ENCODE data around the gene SNAI3. TPM values are rescaled to one million over a fixed set of nuclear protein-coding genes. Genes with fewer than 3 reads are reported as not detected.
A peak's percentile ranks its signal among the peaks of the same experiment; 100 is the strongest.

The SNAI3 gene
- total RNA-seq, 1 experiment from 2014 or later, result 2.9 TPM

DNA sequence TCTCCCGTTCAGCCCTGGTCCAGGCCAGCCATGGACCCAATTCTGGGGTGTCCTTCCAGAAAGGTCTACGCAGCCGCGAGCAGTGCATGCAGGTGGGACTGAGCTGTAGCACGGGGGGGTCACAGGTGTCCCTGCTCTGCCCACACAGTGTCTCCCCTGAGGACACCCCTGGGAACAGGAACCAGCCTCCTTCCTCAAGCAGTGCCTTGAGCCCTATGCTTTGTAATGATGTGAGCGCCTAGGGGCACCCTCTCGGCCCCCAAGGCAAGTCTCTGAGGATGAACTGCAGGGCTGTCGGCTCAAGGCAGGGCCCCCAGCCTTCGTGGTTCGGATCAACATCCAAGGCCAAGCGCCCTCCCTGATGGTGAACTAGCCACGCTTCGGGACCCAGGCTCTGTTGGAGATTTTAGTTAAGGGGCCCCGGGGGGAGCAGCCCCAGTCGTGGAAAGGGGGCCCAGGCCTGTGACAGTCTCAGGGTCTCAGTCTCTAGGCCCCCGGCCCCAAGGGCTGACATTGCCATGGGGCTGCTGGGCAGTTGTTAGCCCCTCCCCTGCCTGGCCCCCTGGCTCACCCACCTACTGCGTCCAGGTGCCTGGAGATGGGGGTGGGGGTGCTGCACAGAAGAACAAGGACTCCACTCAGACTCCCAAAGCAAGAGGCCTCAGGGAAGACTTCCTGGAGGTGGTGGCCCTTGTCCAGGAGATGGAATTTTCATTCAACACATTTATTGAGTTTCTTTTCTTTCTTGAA lies 45.6 kb downstream of the SNAI3 start:
- no peak for DNase-seq

GRCh38 chr16:88640039-88640495 lies 46.2 kb downstream of the SNAI3 start:
- Histone ChIP-seq H3K36me3 (replicated peaks; ENCODE audit: control insufficient read depth, insufficient read depth, low read length) (no peaks in the 10 kb centered on the region), H3K27me3 (ENCODE audit: control insufficient read depth, insufficient read depth, low read length) (peaks cover 8% of the 10 kb centered on the region), H3K4me3 (ENCODE audit: insufficient read depth, low read depth, low read length) (no peak overlapping the region)
- DNase-seq, result no peak

More for the DNA sequence above, 45.6 kb downstream of the SNAI3 start:
- no peaks in the 10 kb centered on the region for H3K36me3 ChIP-seq (replicated peaks; ENCODE audit: control insufficient read depth, insufficient read depth, low read length)
- peaks cover 5% of the 10 kb centered on the region for H3K27me3 ChIP-seq (ENCODE audit: control insufficient read depth, insufficient read depth, low read length)
- H3K4me3 ChIP-seq (ENCODE audit: insufficient read depth, low read depth, low read length), result no peak overlapping the region

GRCh38 chr16:88639231-88640038 lies 46.9 kb downstream of the SNAI3 start:
- peak; percentile 97 for DNase-seq
- Histone ChIP-seq H3K4me3 (ENCODE audit: insufficient read depth, low read depth, low read length) (no peak overlapping the region), H3K36me3 (replicated peaks; ENCODE audit: control insufficient read depth, insufficient read depth, low read length) (no peaks in the 10 kb centered on the region), H3K27me3 (ENCODE audit: control insufficient read depth, insufficient read depth, low read length) (peaks cover 10% of the 10 kb centered on the region)

GRCh38 chr16:88638323-88639230 lies 47.7 kb downstream of the SNAI3 start, which contains the start of gene IL17C:
IL17C (plus strand) TSS chr16:88638572; CDS start chr16:88638642, 70 bp downstream.
- peak; percentile 89 for DNase-seq
- Histone ChIP-seq H3K4me3 (ENCODE audit: insufficient read depth, low read depth, low read length) (no peak within 1 kb of the TSS), H3K36me3 (replicated peaks; ENCODE audit: control insufficient read depth, insufficient read depth, low read length) (no peaks in the 10 kb centered on the region), H3K27me3 (ENCODE audit: control insufficient read depth, insufficient read depth, low read length) (peaks cover 10% of the 10 kb centered on the region)

DNA sequence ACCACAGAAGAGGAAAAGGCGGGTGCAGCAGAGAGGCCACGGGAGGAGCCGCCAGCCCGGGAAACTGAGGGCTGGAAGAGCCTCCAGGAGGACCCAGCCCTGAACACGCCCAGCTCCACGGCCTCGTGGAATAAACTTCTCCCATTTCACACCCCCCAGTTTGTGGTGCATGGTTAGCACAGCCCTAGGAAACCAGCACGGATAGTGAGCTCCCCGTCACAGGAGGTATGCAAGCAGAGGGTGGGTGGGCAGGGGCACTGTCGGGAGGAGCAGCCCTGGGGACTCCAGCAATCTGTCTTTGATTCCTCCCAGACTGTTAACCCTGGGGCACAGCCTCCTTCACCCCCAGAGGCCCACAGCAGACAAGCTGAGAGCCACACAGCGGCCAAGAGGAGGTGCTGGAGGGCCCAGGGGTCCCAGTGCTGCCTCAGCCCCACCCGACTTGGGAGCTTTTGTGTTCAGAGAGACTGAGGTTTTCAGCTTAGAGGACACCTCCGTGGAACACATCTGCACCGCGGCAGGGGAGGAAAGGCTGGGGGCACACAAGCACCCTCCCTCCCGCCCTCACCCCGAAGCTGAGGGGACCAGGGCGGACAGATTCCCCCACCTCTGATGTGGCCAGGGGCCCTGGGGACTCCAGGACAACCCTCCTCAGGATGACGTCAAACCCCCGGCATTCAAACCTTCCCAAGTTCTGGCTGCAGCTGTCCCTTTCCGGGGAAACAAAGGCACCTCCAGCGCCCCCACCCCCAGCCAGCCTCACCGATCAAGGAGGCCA lies 49.6 kb downstream of the SNAI3 start:
- Histone ChIP-seq H3K27me3 (ENCODE audit: control insufficient read depth, insufficient read depth, low read length) (peaks cover 10% of the 10 kb centered on the region), H3K4me3 (ENCODE audit: insufficient read depth, low read depth, low read length) (no peak overlapping the region), H3K36me3 (replicated peaks; ENCODE audit: control insufficient read depth, insufficient read depth, low read length) (no peaks in the 10 kb centered on the region; the same call in 1 of the 2 replicates)
- no peak for DNase-seq

- Histone ChIP-seq H3K27me3 (ENCODE audit: control insufficient read depth, insufficient read depth, low read length) (peaks cover 10% of the 10 kb centered on the region), H3K36me3 (replicated peaks; ENCODE audit: control insufficient read depth, insufficient read depth, low read length) (no peaks in the 10 kb centered on the region; the same call in 1 of the 2 replicates), H3K4me3 (ENCODE audit: insufficient read depth, low read depth, low read length) (no peak overlapping the region)
- peak; percentile 82 for DNase-seq
Measured at GRCh38 chr16:88635671-88636319, 50.5 kb downstream of the SNAI3 start.

GRCh38 chr16:88634994-88635670 lies 51.2 kb downstream of the SNAI3 start:
- peak; percentile 80 for DNase-seq
- Histone ChIP-seq H3K36me3 (replicated peaks; ENCODE audit: control insufficient read depth, insufficient read depth, low read length) (peaks cover 2% of the 10 kb centered on the region), H3K27me3 (ENCODE audit: control insufficient read depth, insufficient read depth, low read length) (peaks cover 10% of the 10 kb centered on the region), H3K4me3 (ENCODE audit: insufficient read depth, low read depth, low read length) (peak overlapping the region; percentile 59)

- Histone ChIP-seq H3K36me3 (replicated peaks; ENCODE audit: control insufficient read depth, insufficient read depth, low read length) (peaks cover 8% of the 10 kb centered on the region), H3K4me3 (ENCODE audit: insufficient read depth, low read depth, low read length) (peak overlapping the region; percentile 59), H3K27me3 (ENCODE audit: control insufficient read depth, insufficient read depth, low read length) (peaks cover 7% of the 10 kb centered on the region)
- DNase-seq, result peak; percentile 98
Measured at GRCh38 chr16:88634141-88634993, 51.9 kb downstream of the SNAI3 start.

- Histone ChIP-seq H3K4me3 (ENCODE audit: insufficient read depth, low read depth, low read length) (peak overlapping the region; percentile 59), H3K27me3 (ENCODE audit: control insufficient read depth, insufficient read depth, low read length) (peaks cover 7% of the 10 kb centered on the region), H3K36me3 (replicated peaks; ENCODE audit: control insufficient read depth, insufficient read depth, low read length) (peaks cover 8% of the 10 kb centered on the region)
- peak; percentile 94 for DNase-seq
Measured at GRCh38 chr16:88633684-88634140, 52.6 kb downstream of the SNAI3 start.

- no peak overlapping the region for H3K4me3 ChIP-seq (ENCODE audit: insufficient read depth, low read depth, low read length)
- no peak for DNase-seq
- peaks cover 7% of the 10 kb centered on the region for H3K27me3 ChIP-seq (ENCODE audit: control insufficient read depth, insufficient read depth, low read length)
- peaks cover 11% of the 10 kb centered on the region for H3K36me3 ChIP-seq (replicated peaks; ENCODE audit: control insufficient read depth, insufficient read depth, low read length)
Measured at GRCh38 chr16:88632587-88632930, 53.7 kb downstream of the SNAI3 start.

GRCh38 chr16:88631920-88632586 lies 54.3 kb downstream of the SNAI3 start:
- peaks cover 11% of the 10 kb centered on the region for H3K36me3 ChIP-seq (replicated peaks; ENCODE audit: control insufficient read depth, insufficient read depth, low read length)
- DNase-seq, result no peak

GRCh38 chr16:88631384-88631783 lies 54.9 kb downstream of the SNAI3 start:
- no peak for DNase-seq

More at GRCh38 chr16:88631920-88632586, 54.3 kb downstream of the SNAI3 start:
- Histone ChIP-seq H3K27me3 (ENCODE audit: control insufficient read depth, insufficient read depth, low read length) (peaks cover 7% of the 10 kb centered on the region), H3K4me3 (ENCODE audit: insufficient read depth, low read depth, low read length) (no peak overlapping the region)

More at GRCh38 chr16:88631384-88631783, 54.9 kb downstream of the SNAI3 start:
- peaks cover 7% of the 10 kb centered on the region for H3K27me3 ChIP-seq (ENCODE audit: control insufficient read depth, insufficient read depth, low read length)
- no peak overlapping the region for H3K4me3 ChIP-seq (ENCODE audit: insufficient read depth, low read depth, low read length)
- H3K36me3 ChIP-seq (replicated peaks; ENCODE audit: control insufficient read depth, insufficient read depth, low read length), result peaks cover 12% of the 10 kb centered on the region
